Activated CD8-positive, alpha-beta T cell treated with anti-CD3 and anti-CD28 coated beads for 36 hours (primary cell): ENCODE measurements around the gene TRMT11. TPM values are rescaled to one million over a fixed set of nuclear protein-coding genes. Genes with fewer than 3 reads are reported as not detected.

Experiments
- ATAC-seq: fragments of 200-7000 bp; cut with Tn5 transposase; one replicate; pipeline ENCODE4 v1.10.0; 2021; ENCODE audit warnings: mild to moderate bottlenecking, moderate library complexity
- CTCF ChIA-PET: fragments of 350-600 bp; sonication (Branson Sonifier 250); formaldehyde crosslinking; loops from one replicate; lab custom pipeline; 2021; ENCODE audit warnings: antibody characterized with exemption; lab: Charles Lee
- POLR2A ChIA-PET: fragments of 350-600 bp; sonication (Branson Sonifier 250); formaldehyde crosslinking; loops from one replicate; lab custom pipeline; 2021; ENCODE audit warnings: antibody characterized with exemption; lab: Charles Lee
- DNase-seq: peaks from one replicate; pipeline ENCODE4 v3.0.0-alpha.2; 2020
- H3K27ac Mint-ChIP-seq: one replicate; pipeline ENCODE4 v1.8.0; 2021; ENCODE audit warnings: mild to moderate bottlenecking, mixed read lengths
- H3K27me3 Mint-ChIP-seq: one replicate; pipeline ENCODE4 v1.8.0; 2021; ENCODE audit warnings: mixed read lengths
- H3K36me3 Mint-ChIP-seq: one replicate; pipeline ENCODE4 v1.8.0; 2021; ENCODE audit warnings: low read depth, mixed read lengths
- H3K4me1 Mint-ChIP-seq: one replicate; pipeline ENCODE4 v1.8.0; 2021; ENCODE audit warnings: low read depth, mixed read lengths
- H3K4me3 Mint-ChIP-seq: one replicate; pipeline ENCODE4 v1.8.0; 2021; ENCODE audit warnings: mild to moderate bottlenecking, moderate library complexity, mixed read lengths
- H3K9me3 Mint-ChIP-seq: one replicate; pipeline ENCODE4 v1.8.0; 2021; ENCODE audit warnings: mixed read lengths
- intact Hi-C: fragments of 100-400 bp; cut with micrococcal nuclease; formaldehyde crosslinking; loops from one replicate; pipeline ENCODE4 v1.10.0; 2022
- total RNA-seq, 2 experiments: library from RNA; stranded (reverse); gene quantifications; one replicate each; pipeline ENCODE4 v1.2.3, GENCODE V29; 2021
- TF ChIP-seq, protein P1 (sequence below): fragments of 200-600 bp; IDR thresholded peaks from one replicate; pipeline ENCODE4 v1.8.0; 2022; ENCODE audit warnings: antibody characterized with exemption, mild to moderate bottlenecking

Gene TRMT11
- total RNA-seq, 2 experiments from 2014 or later, result 41.5 to 49.1 TPM

- POLR2A ChIA-PET, result no interaction called here
- peaks cover 18% of the 10 kb centered on the region for H3K36me3 Mint-ChIP-seq
Measured at GRCh38 chr6:126064748-126065401, 78.5 kb downstream of the TRMT11 start.

GRCh38 chr6:126066053-126067048, 80.0 kb downstream of the TRMT11 start:
- H3K27ac Mint-ChIP-seq, result no peak overlapping the region
- peaks cover 21% of the 10 kb centered on the region for H3K36me3 Mint-ChIP-seq
- no peaks in the 10 kb centered on the region for H3K4me1 Mint-ChIP-seq
- ATAC-seq (no peak), DNase-seq (no peak)
- TF ChIP-seq, protein P1, sequence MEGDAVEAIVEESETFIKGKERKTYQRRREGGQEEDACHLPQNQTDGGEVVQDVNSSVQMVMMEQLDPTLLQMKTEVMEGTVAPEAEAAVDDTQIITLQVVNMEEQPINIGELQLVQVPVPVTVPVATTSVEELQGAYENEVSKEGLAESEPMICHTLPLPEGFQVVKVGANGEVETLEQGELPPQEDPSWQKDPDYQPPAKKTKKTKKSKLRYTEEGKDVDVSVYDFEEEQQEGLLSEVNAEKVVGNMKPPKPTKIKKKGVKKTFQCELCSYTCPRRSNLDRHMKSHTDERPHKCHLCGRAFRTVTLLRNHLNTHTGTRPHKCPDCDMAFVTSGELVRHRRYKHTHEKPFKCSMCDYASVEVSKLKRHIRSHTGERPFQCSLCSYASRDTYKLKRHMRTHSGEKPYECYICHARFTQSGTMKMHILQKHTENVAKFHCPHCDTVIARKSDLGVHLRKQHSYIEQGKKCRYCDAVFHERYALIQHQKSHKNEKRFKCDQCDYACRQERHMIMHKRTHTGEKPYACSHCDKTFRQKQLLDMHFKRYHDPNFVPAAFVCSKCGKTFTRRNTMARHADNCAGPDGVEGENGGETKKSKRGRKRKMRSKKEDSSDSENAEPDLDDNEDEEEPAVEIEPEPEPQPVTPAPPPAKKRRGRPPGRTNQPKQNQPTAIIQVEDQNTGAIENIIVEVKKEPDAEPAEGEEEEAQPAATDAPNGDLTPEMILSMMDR, result no peak
- H3K9me3 Mint-ChIP-seq, result no peaks in the 10 kb centered on the region
- ChIA-PET POLR2A (no interaction called here), CTCF (no interaction called here)
- H3K27me3 Mint-ChIP-seq, result no peaks in the 10 kb centered on the region
- H3K4me3 Mint-ChIP-seq, result no peak overlapping the region
- intact Hi-C loops, result no loop called here

More at GRCh38 chr6:126064748-126065401, 78.5 kb downstream of the TRMT11 start:
- DNase-seq (no peak), ATAC-seq (no peak)
- Mint-ChIP-seq H3K27me3 (no peaks in the 10 kb centered on the region), H3K27ac (no peak overlapping the region), H3K9me3 (no peaks in the 10 kb centered on the region), H3K4me3 (no peak overlapping the region), H3K4me1 (no peaks in the 10 kb centered on the region)
- intact Hi-C loops, result no loop called here
- CTCF ChIA-PET, result no interaction called here
- TF ChIP-seq, protein P1, result no peak

DNA sequence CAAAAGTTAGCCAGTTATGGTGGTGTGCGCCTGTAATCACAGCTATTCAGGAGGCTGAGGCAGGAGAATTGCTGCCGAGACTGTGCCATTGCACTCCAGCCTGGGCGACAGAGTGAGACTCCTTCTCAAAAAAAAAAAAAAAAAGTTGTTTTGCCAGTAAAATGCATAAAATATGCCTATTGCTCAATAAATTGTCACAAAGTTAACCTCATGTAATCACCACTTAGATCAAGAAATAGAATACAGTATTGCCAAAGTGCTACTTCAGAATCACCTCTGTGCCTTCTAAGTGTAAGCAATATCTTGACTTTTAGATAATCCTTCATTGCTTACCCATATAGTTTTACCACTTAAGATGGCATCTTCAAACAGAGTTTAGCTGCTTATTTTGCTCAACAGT, 80.7 kb downstream of the TRMT11 start:
- intact Hi-C loops, result no loop called here
- no peak overlapping the region for H3K4me3 Mint-ChIP-seq
- DNase-seq (no peak), ATAC-seq (no peak)
- ChIA-PET POLR2A (no interaction called here), CTCF (no interaction called here)
- H3K9me3 Mint-ChIP-seq, result no peaks in the 10 kb centered on the region
- TF ChIP-seq, protein P1, result no peak
- no peaks in the 10 kb centered on the region for H3K27me3 Mint-ChIP-seq
- no peak overlapping the region for H3K27ac Mint-ChIP-seq
- H3K36me3 Mint-ChIP-seq, result peaks cover 21% of the 10 kb centered on the region
- no peaks in the 10 kb centered on the region for H3K4me1 Mint-ChIP-seq

GRCh38 chr6:126069449-126069848, 83.1 kb downstream of the TRMT11 start:
- Mint-ChIP-seq H3K4me1 (no peaks in the 10 kb centered on the region), H3K9me3 (no peaks in the 10 kb centered on the region), H3K27ac (no peak overlapping the region), H3K27me3 (no peaks in the 10 kb centered on the region), H3K36me3 (peaks cover 13% of the 10 kb centered on the region), H3K4me3 (no peak overlapping the region)
- ATAC-seq (no peak), DNase-seq (no peak)
- intact Hi-C loops, result no loop called here
- POLR2A ChIA-PET, result no interaction called here
- TF ChIP-seq, protein P1, result no peak
- CTCF ChIA-PET, result interaction anchor here (0.6 kb wide), 1 partner anchor 878 kb away, joined by 3 read pairs; no protein-coding TSS in a partner anchor
